OCI-LY3 (cell line): ENCODE measurements around the gene TSPEAR.

ENCODE experiments used
- EZH2phosphoT487 ChIP-seq: fragments of 200-600 bp; shearing (Covaris generic); IDR thresholded peaks from 2 replicates; pipeline ENCODE4 v1.6.1; 2018; ENCODE audit warnings: antibody characterized with exemption, mixed run types, low read depth
- TF ChIP-seq, protein P1 (sequence below): fragments of 200-600, 300-600 bp; sonication (generic); IDR thresholded peaks from 2 replicates; pipeline ENCODE4 v1.5.1; 2014; ENCODE audit warnings: antibody characterized with exemption, low read length, low read depth

DNA sequence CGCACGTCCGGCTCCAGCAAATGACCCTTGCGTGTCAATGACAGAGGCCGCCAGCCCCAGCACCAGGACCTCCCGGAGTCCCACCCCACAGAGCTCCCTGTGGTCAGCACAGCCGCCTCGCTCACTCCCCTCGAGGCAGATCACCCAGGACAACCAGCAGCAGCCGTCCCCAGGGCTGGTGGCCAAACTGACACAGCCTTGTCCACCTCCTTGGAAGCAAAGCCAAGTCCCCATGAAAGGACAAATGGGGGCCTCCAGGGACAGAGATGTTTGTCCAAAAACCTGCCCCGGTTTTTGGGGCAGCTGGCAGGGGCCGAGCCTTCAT lies 72.1 kb downstream of the TSPEAR start:
- TF ChIP-seq, protein P1, sequence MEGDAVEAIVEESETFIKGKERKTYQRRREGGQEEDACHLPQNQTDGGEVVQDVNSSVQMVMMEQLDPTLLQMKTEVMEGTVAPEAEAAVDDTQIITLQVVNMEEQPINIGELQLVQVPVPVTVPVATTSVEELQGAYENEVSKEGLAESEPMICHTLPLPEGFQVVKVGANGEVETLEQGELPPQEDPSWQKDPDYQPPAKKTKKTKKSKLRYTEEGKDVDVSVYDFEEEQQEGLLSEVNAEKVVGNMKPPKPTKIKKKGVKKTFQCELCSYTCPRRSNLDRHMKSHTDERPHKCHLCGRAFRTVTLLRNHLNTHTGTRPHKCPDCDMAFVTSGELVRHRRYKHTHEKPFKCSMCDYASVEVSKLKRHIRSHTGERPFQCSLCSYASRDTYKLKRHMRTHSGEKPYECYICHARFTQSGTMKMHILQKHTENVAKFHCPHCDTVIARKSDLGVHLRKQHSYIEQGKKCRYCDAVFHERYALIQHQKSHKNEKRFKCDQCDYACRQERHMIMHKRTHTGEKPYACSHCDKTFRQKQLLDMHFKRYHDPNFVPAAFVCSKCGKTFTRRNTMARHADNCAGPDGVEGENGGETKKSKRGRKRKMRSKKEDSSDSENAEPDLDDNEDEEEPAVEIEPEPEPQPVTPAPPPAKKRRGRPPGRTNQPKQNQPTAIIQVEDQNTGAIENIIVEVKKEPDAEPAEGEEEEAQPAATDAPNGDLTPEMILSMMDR: no peak
- TF ChIP-seq EZH2phosphoT487: no peak
